DMS 273 (cell line): ENCODE measurements around the gene KCNC4.

Experiments
- DNase-seq: peaks from one replicate; lab custom pipeline; 2025; ENCODE audit not compliant: unreplicated experiment; lab: John Stamatoyannopoulos, UW

Gene KCNC4

GRCh38 chr1:110188035-110188618 is 22.0 kb upstream of the KCNC4 start:
- DNase-seq, result peak; percentile 71

GRCh38 chr1:110189181-110189580 is 20.9 kb upstream of the KCNC4 start:
- no peak for DNase-seq

DNA sequence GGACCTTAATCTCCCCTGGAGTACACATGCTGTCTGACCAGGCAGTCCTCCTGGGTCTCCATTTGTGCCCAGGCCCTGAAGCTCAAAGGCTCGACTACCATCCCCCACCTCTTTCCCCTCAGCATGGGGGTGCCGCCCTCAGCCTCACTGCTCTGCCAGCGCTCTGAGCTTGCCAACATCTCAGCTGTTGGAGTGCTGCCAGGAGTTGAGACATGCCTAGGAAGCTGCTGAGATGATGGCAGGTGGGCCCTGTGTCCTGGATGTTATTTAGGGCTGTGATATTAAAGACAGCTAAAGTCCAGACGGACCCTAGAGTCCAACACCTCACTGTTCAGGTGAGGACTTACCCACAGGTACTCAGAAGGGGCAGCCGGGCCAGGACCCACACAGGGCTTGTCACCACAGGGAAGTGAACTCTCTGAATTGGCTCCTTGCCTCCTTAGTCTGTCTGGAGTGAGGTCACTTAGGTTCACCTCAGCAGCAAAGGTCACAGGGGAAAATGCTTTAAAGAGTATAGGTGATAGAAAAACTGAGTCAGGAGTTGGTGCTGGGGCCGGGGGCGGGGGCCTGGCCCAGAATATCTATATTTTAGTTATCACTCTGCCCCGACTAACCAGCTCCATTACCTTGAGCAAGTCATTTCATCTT is 19.7 kb upstream of the KCNC4 start:
- DNase-seq, result peak; percentile 92

- no peak for DNase-seq
These were observed 17.6 kb upstream of the KCNC4 start for GRCh38 chr1:110192541-110192940.

DNA sequence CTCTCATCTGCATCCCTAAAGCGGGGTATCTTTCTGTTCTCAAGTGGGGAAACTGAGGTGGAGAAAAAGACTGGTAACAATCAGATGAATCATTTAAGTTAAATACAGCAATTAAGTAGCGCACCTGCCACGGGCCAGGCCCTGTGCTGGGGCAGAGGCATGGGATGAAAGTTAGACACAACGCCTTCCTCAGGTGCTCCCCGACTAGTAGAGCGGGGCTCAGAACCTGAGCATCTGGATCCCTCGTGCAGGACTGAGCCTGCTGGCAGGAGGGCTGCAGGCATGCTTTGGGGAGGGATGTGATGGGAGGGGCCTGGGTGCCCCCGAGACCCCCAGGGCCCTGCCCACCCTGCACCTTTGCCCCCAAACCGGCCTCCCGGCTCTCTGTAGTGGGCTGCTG is 14.9 kb upstream of the KCNC4 start:
- no peak for DNase-seq

DNA sequence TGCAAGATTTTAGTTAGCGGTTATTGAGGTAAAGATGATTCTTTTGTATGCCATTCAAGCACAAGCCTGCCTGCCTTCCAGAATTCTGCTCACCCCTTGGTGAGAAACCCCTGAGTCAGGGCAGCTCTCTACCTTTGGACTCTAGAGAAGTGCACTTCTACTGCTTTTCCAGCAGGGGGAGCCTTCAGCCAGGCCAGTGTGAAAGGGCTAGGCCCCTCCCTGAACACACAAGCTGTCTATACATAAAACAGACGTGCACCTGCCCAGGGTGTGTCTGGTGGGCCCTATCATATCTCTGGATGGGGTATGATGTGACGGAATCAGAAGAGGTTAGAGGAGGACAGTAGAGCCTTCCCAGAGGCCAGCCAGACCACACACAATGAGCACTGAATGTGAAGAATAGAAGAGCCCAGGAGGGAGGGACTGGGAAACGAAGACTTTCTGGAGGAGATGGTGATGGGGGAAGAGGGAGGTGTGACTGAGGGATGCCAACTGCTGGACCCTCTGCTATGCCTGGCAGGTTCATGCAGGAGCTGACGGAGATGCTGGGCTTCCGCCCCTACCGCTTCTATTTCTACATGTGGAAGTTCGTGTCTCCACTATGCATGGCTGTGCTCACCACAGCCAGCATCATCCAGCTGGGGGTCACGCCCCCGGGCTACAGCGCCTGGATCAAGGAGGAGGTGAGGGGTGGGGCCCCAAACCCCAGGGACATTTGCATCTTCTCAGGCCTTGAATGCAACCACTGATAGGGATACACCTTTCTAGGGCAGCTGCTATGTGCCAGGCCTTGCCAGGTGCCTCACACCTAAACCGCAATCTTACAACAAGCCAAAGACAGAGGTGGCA is 13.0 kb upstream of the KCNC4 start:
- DNase-seq, result peak; percentile 76

GRCh38 chr1:110197905-110198629 is 12.0 kb upstream of the KCNC4 start:
- DNase-seq, result no peak

DNA sequence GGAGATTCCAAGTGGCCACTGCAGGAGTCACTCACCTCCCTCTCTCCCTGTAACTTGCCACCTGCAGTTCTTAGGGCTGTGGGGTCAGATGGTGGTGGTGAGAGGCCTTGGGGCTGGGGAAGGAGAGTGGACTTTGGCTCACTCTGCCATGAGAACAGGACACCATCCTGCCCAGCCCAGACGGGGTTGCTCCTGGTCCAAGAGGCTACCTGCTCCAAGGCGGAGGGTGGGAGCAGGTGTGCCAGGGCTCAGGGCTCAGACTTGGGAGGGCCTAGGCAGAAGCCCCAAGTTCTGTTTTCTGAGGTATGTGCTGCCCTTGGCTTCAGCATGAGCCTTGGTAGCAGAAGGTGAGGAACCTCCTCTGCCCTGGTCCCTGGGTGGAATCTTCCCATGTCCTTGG is 11.4 kb upstream of the KCNC4 start:
- DNase-seq, result no peak

- no peak for DNase-seq
These were observed 9.9 kb upstream of the KCNC4 start for GRCh38 chr1:110200190-110200589.

- DNase-seq, result no peak
These were observed 9.4 kb upstream of the KCNC4 start for GRCh38 chr1:110200666-110201065.

GRCh38 chr1:110201157-110201825 is 8.8 kb upstream of the KCNC4 start:
- DNase-seq, result no peak

DNA sequence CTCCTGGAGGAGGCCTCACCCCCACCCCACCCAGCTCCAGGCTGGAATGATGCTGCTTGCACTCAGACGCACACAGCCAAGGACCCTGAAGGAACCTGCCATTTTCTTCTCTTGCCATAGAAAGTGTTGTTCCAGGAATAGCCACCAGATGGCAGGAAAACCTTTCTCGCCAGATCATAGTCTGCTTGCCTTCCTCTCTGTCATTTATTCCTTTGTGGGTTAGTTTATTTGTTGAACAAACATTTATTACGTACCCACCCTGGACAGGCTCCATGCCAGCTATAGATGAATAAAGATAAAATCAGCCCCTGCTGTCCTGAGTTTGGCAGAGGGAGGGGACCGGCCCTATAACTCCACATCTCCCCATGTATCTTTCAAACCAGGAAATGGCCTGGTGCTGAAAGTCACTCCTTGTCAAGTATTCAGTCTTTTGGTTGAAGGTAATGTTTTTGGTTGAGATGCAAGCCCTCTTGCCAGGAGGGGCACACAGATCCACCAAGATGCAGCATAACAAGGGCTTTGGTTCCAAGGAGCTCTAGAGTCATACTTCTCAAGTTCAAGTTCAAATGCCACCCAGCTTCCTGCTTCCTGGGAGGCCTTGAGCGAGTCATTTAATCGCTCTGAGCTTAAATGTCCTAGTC is 7.0 kb upstream of the KCNC4 start:
- peak; percentile 86 for DNase-seq

- DNase-seq, result no peak
These were observed 5.0 kb upstream of the KCNC4 start for GRCh38 chr1:110205156-110205555.

GRCh38 chr1:110205591-110206155 is 4.4 kb upstream of the KCNC4 start:
- DNase-seq, result no peak

DNA sequence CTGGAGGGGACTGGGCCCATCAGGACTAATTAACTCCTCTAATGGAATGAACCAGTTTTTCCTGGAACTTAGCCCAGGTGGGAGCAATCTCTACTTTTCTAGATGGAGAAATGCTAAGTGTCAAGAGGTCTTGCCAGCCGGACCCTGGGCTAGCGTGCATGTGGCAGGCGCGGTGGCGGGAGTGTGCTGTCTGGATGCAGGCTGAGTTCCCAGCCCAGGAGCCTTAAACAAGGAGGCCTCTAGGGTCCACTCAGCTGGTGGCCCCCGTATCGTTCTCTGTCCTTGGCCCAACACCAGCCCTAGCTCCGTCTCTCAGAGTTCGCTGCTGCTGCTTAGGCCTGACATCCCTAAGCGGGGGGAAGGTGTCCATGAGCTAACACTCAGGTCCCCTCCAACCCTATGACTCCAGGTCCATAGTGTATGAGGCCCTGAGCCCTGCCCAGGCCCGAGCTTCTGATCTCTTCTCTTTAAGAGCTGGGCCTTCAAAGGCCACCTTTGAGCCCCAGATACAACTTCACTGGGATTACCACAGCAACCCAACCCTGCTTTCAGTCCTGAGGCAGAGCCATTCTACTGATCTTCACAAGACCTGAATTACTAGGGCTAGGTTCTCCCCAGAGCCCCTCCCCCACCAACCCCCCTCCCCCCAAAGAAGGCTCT is 3.7 kb upstream of the KCNC4 start:
- no peak for DNase-seq

DNA sequence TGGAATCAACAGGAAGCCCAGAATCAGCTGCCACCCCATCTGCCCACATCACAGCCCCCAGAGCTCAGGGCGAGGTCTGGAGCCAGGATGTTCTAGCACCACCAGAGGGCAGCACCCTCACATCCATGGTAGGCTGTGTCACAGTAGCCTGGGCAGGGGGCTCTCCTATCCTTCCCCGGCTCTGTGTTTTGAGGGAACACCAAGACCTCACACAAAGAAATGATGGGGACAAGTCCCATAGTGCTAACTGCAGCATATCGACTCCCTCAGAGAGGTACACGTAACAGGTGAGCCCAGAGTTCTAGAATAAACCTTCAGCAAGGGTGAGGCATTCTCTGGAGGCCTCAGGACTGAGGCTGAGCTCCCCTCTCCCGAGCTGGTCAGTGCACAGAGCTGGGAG is 2.3 kb upstream of the KCNC4 start:
- peak; percentile 89 for DNase-seq

- DNase-seq, result no peak
These were observed 1.0 kb upstream of the KCNC4 start for GRCh38 chr1:110208916-110209645.

DNA sequence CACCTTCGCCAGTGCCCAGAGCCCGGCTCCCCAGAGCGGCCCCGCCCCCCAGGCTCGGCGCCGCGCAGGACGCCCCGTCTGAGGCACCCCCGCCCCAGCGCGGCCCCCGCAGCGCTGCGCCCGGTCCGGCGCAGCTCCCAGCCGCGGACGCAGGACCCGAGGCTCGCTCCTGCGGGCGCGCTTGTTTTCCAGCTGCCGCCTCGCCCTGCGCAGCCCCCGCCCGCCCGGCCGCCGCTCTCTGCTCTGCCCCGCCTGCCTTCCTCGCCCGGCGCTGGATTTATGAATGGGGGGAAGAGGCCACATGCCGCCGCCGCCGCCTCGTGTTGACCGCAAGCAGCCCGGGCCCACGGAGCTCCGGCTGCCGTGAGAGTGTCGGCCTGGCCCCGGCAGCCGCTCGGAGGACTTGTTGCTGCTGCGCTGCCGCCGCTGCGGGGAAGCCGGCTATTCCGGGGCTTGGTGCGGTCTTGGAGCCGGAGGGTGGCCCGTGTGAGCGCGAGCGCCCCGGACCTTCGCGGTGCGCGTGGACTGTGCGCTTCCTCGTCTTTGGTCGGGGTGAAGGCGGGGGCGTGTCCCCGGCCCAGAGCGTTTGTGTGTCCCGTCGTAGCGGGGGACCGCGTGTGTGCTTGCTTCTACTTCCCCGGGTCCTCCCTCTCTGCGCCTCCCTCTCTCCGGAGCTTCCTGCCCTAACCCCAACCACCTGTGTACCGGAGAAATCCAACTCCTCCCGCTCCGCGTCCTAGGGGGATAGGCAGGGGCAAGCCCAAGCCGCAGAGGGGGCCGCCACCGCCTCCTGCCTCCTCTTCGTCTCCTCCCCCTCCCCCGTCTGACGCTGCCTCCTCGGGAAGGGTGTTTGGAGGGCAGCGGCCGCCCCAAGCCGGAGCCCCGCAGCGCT is 736 bp downstream of the KCNC4 start:
- DNase-seq, result peak; percentile 86
